AG09319 (cell line): ENCODE results near the gene PHLDB1.

ENCODE experiments used
- DNase-seq: peaks from one replicate; pipeline ENCODE4 v3.0.0-alpha.2; 2010; ENCODE audit warnings: low read depth; ENCODE audit errors: extremely low read depth
- CTCF ChIP-seq: IDR thresholded peaks from 2 replicates; pipeline ENCODE4 v1.5.1; 2011; ENCODE audit warnings: low read depth, mild to moderate bottlenecking, inconsistent platforms, low read length, moderate library complexity

PHLDB1 gene

GRCh38 chr11:118705791-118706545, 98.6 kb downstream of the PHLDB1 start:
- no peak for DNase-seq
- TF ChIP-seq CTCF: no peak

GRCh38 chr11:118706546-118706825, 99.1 kb downstream of the PHLDB1 start:
- no peak for DNase-seq
- no peak for TF ChIP-seq CTCF
